Endothelial cell of umbilical vein (primary cell): Measurements from ENCODE around the gene TMED5. TPM values are rescaled to one million over a fixed set of nuclear protein-coding genes. Genes with fewer than 3 reads are reported as not detected.

Experiments
- BruUV-seq: library from RNA; stranded (reverse); fragments of 400-500 nt; replicated peaks from 2 replicates; lab custom pipeline; 2021; lab: Mats Ljungman, UMichigan
- CTCF ChIA-PET: fragments of 300-600, 350-600 bp; sonication (Branson Sonifier 250); formaldehyde crosslinking; loops from one replicate; lab custom pipeline; 2021; ENCODE audit warnings: antibody characterized with exemption, inconsistent platforms; lab: Charles Lee
- POLR2A ChIA-PET: fragments of 300-600, 350-600 bp; sonication (Branson Sonifier 250); formaldehyde crosslinking; loops from one replicate; lab custom pipeline; 2021; ENCODE audit warnings: antibody characterized with exemption, inconsistent platforms; lab: Charles Lee
- DNase-seq: peaks from one replicate; pipeline ENCODE4 v3.0.0-alpha.2; 2011; ENCODE audit warnings: low read depth, low spot score
- FAIRE-seq: peaks from 2 replicates; lab custom pipeline; 2011; peaks lifted over from hg19 to GRCh38; lab: Jason Lieb, UNC
- H2AFZ ChIP-seq: 2 replicates; pipeline ENCODE4 v1.6.0; 2012; ENCODE audit warnings: low read depth, low read length, control low read depth, inconsistent platforms
- H3K27ac ChIP-seq: 2 replicates; pipeline ENCODE4 v1.5.1; 2011; ENCODE audit warnings: low read depth, mild to moderate bottlenecking, control low read depth, low read length, moderate library complexity; ENCODE audit not compliant: insufficient read depth
- H3K27me3 ChIP-seq, 2 experiments: 2 replicates each; pipeline versions ENCODE4 v1.6.0 to v1.6.1; 2011; ENCODE audit warnings: low read length in 2 of 2, mixed read lengths in 1 of 2; ENCODE audit not compliant: control insufficient read depth in 2 of 2, insufficient read depth in 2 of 2
- H3K36me3 ChIP-seq, 2 experiments: 2 replicates in 1 of 2; 3 replicates in 1 of 2; pipeline ENCODE4 v1.5.1; 2011; ENCODE audit warnings: low read length in 2 of 2, mild to moderate bottlenecking in 1 of 2, moderate library complexity in 1 of 2; ENCODE audit not compliant: control insufficient read depth in 2 of 2, insufficient read depth in 2 of 2; ENCODE audit errors: extremely low read depth in 1 of 2
- H3K4me1 ChIP-seq: 3 replicates; pipeline ENCODE4 v1.5.1; 2011; ENCODE audit warnings: mild to moderate bottlenecking, low read length; ENCODE audit not compliant: control insufficient read depth, insufficient read depth; ENCODE audit errors: extremely low read depth
- H3K4me2 ChIP-seq: 2 replicates; pipeline ENCODE4 v1.6.1; 2011; ENCODE audit warnings: low read length, control low read depth, mixed read lengths; ENCODE audit not compliant: insufficient read depth
- H3K4me3 ChIP-seq, 3 experiments: fragments of 200-600 bp in 1 of 3; sonication (generic), shearing (Covaris generic) in 1 of 3; replicated peaks in 1 of 3; 2 replicates each; pipeline ENCODE4 v1.5.1; 2011 to 2016; ENCODE audit warnings: control low read depth in 3 of 3, low read length in 3 of 3, mild to moderate bottlenecking in 2 of 3, inconsistent platforms in 1 of 3, low read depth in 1 of 3, moderate library complexity in 1 of 3; ENCODE audit not compliant: insufficient read depth in 1 of 3
- H3K79me2 ChIP-seq: 2 replicates; pipeline ENCODE4 v1.6.0; 2012; ENCODE audit warnings: low read length, inconsistent platforms; ENCODE audit not compliant: control insufficient read depth, insufficient read depth
- H3K9ac ChIP-seq: replicated peaks from 2 replicates; pipeline ENCODE3; 2011; ENCODE audit warnings: low read length, control low read depth; ENCODE audit not compliant: insufficient read depth; ENCODE audit errors: extremely low read depth
- H3K9me1 ChIP-seq: replicated peaks from 3 replicates; pipeline ENCODE4 v1.6.0; 2011; ENCODE audit warnings: mild to moderate bottlenecking, low read length; ENCODE audit not compliant: control insufficient read depth, insufficient read depth; ENCODE audit errors: extremely low read depth
- H3K9me3 ChIP-seq: replicated peaks from 2 replicates; pipeline ENCODE4 v1.5.1; 2012; ENCODE audit warnings: low read length, inconsistent platforms; ENCODE audit not compliant: control insufficient read depth, insufficient read depth
- H4K20me1 ChIP-seq: replicated peaks from 2 replicates; pipeline ENCODE3; 2011; ENCODE audit warnings: mild to moderate bottlenecking, low read length; ENCODE audit not compliant: control insufficient read depth, insufficient read depth; ENCODE audit errors: extremely low read depth
- EZH2 ChIP-seq: IDR thresholded peaks from 2 replicates; pipeline ENCODE4 v1.6.1; 2012; ENCODE audit warnings: borderline replicate concordance, low read depth, mild to moderate bottlenecking, moderate library complexity, low read length, inconsistent platforms; ENCODE audit not compliant: severe bottlenecking
- FOS ChIP-seq: IDR thresholded peaks from 2 replicates; pipeline ENCODE4 v1.6.1; 2011; ENCODE audit warnings: mild to moderate bottlenecking, low read length, moderate library complexity, borderline replicate concordance; ENCODE audit not compliant: insufficient read depth
- GATA2 ChIP-seq: IDR thresholded peaks from 2 replicates; pipeline ENCODE4 v1.7.0; 2011; ENCODE audit warnings: low read depth, mild to moderate bottlenecking, moderate library complexity, mixed read lengths, low read length; ENCODE audit not compliant: insufficient read length, insufficient read depth
- JUN ChIP-seq: IDR thresholded peaks from 2 replicates; pipeline ENCODE4 v1.6.1; 2011; ENCODE audit warnings: borderline replicate concordance, low read depth; ENCODE audit not compliant: insufficient read length, insufficient read depth
- MYC ChIP-seq: IDR thresholded peaks from one replicate; pipeline ENCODE4 v1.6.1; 2011; ENCODE audit warnings: mild to moderate bottlenecking, low read depth, low read length
- POLR2A ChIP-seq: IDR thresholded peaks from 2 replicates; pipeline ENCODE4 v1.6.1; 2012; ENCODE audit warnings: low read depth, mild to moderate bottlenecking, control low read depth, low read length
- POLR2AphosphoS5 ChIP-seq: IDR thresholded peaks from 2 replicates; pipeline ENCODE4 v1.6.1; 2012; ENCODE audit warnings: low read depth, mild to moderate bottlenecking, control low read depth, low read length, moderate library complexity; ENCODE audit not compliant: insufficient read depth
- dilution Hi-C: fragments of 300-500 bp; cut with MboI; formaldehyde crosslinking; loops from one replicate; pipeline ENCODE4 v1.15.0; 2019; ENCODE audit warnings: low sequenced_read_pairs; ENCODE audit not compliant: extremely low pct_ligation_motif_present
- intact Hi-C: fragments of 100-400 bp; cut with micrococcal nuclease; formaldehyde crosslinking; loops from one replicate; pipeline ENCODE4 v1.10.0; 2022
- polyA plus RNA-seq, 4 experiments: library from polyadenylated mRNA; depleted of rRNA in 3 of 4; stranded (reverse) in 3 of 4; unstranded in 1 of 4; fragments of >200 nt; gene quantifications; 2 replicates each; pipeline versions ENCODE4 v1.2.1 to v1.2.3, GENCODE V29; 2011 to 2012; ENCODE audit warnings: missing spikeins in 1 of 4
- total RNA-seq: library from RNA; stranded (reverse); gene quantifications from 2 replicates; pipeline ENCODE4 v1.2.3, GENCODE V29; 2021
- TF ChIP-seq, protein P1 (sequence below), 2 donors: IDR thresholded peaks; 1 replicate in 1 of 2; 2 replicates in 1 of 2; pipeline ENCODE4 v1.5.1; 2011; ENCODE audit warnings: low read length in 2 of 2, mild to moderate bottlenecking in 2 of 2, moderate library complexity in 2 of 2, control low read depth in 1 of 2, inconsistent platforms in 1 of 2, low read depth in 1 of 2; ENCODE audit not compliant: insufficient read depth in 1 of 2; ENCODE audit errors: extremely low read depth in 1 of 2
- TF ChIP-seq, protein P2 (sequence below): IDR thresholded peaks from 2 replicates; pipeline ENCODE4 v1.6.1; 2011; ENCODE audit not compliant: insufficient read depth, insufficient read length

The TMED5 gene
- total and polyA plus RNA-seq, 2 donors (not counting 3 experiments of a cell fraction or from before 2014, with no cell fraction given) = 24.2 to 51.2 TPM

DNA sequence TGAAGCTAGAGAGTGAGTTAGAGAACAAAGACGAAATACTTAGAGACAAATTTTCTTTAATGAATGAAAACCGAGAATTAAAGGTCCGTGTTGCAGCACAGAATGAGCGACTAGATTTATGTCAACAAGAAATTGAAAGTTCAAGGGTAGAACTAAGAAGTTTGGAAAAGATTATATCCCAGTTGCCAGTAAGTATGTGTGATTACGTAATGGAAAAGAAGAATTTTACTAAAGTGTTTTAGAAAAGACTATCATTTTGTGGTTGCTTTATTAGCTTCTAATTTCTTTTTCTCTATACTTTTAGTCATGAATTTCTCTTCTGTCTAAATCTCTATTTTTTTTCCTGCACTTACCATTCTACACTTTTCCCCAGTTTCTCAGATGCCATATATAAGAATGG, 27.0 kb upstream of the TMED5 start:
- Histone ChIP-seq H3K9ac (no peak overlapping the region), H3K4me2 (no peak overlapping the region), H3K9me3 (no peaks in the 10 kb centered on the region), H3K27me3 (no peaks in the 10 kb centered on the region), H3K79me2 (no peaks in the 10 kb centered on the region), H3K4me3 (no peak overlapping the region), H3K27ac (no peak overlapping the region), H3K4me1 (no peaks in the 10 kb centered on the region), H3K36me3 (peaks cover 0 to 7% of the 10 kb centered on the region in 2 experiments), H2AFZ (no peak overlapping the region), H4K20me1 (no peaks in the 10 kb centered on the region), H3K9me1 (no peaks in the 10 kb centered on the region)
- CTCF ChIA-PET = interaction anchor here (1.0 to 1.5 kb wide), 2 partner anchors 8 to 15 kb away, joined by 3 to 4 read pairs; no protein-coding TSS in a partner anchor
- intact Hi-C loops (no loop called here), dilution Hi-C loops (no loop called here)
- POLR2A ChIA-PET = no interaction called here
- TF ChIP-seq MYC (no peak), JUN (no peak), POLR2A (no peak), EZH2 (no peak), GATA2 (no peak), FOS (no peak), POLR2AphosphoS5 (no peak)
- TF ChIP-seq, protein P1, sequence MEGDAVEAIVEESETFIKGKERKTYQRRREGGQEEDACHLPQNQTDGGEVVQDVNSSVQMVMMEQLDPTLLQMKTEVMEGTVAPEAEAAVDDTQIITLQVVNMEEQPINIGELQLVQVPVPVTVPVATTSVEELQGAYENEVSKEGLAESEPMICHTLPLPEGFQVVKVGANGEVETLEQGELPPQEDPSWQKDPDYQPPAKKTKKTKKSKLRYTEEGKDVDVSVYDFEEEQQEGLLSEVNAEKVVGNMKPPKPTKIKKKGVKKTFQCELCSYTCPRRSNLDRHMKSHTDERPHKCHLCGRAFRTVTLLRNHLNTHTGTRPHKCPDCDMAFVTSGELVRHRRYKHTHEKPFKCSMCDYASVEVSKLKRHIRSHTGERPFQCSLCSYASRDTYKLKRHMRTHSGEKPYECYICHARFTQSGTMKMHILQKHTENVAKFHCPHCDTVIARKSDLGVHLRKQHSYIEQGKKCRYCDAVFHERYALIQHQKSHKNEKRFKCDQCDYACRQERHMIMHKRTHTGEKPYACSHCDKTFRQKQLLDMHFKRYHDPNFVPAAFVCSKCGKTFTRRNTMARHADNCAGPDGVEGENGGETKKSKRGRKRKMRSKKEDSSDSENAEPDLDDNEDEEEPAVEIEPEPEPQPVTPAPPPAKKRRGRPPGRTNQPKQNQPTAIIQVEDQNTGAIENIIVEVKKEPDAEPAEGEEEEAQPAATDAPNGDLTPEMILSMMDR (IDR thresholded peaks at IDR 0.05; ENCODE audit: extremely low read depth in 1 of 2, insufficient read depth in 1 of 2, low read depth in 1 of 2, low read length in 2 of 2) = no peak
- TF ChIP-seq, protein P2, sequence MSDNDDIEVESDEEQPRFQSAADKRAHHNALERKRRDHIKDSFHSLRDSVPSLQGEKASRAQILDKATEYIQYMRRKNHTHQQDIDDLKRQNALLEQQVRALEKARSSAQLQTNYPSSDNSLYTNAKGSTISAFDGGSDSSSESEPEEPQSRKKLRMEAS = no peak
- no peak for DNase-seq
- no peak for FAIRE-seq
- no TSS peak for BruUV-seq
